ENCODE measurements around the gene GPATCH8. TPM values are rescaled to one million over a fixed set of nuclear protein-coding genes. Genes with fewer than 3 reads are reported as not detected.
"Not testable (repeated sequence)": the region's sequence is repeated elsewhere in the genome, so short reads cannot be mapped to it uniquely, and the experiment has no call there.

The GPATCH8 gene
- total RNA-seq, 2 experiments from 2014 or later = 76.0 to 76.9 TPM

GRCh38 chr17:44506939-44507604, 3.9 kb upstream of the GPATCH8 start:
- Mint-ChIP-seq H3K4me1 (ENCODE audit: low read depth) (peaks cover 18% of the 10 kb centered on the region), H3K36me3 (ENCODE audit: low read depth) (peaks cover 15% of the 10 kb centered on the region), H3K4me3 (peak overlapping the region; percentile 21), H3K27me3 (peaks cover 18% of the 10 kb centered on the region)
- H3K27ac ChIP-seq (ENCODE audit: low read depth in 1 of 2, low read length in 2 of 2); H3K9me3 Mint-ChIP-seq; ATAC-seq (ENCODE audit: poor library complexity); H3K9me3 ChIP-seq (ENCODE audit: control insufficient read depth in 1 of 2, insufficient read depth in 1 of 2, low read length in 2 of 2); H3K27ac Mint-ChIP-seq; H3K36me3 ChIP-seq (ENCODE audit: insufficient read depth, low read length); H3K27me3 ChIP-seq (ENCODE audit: control insufficient read depth in 1 of 2, insufficient read depth in 2 of 2, low read length in 2 of 2); DNase-seq; POLR2A ChIA-PET; H3K4me3 ChIP-seq (ENCODE audit: low read length): not testable (repeated sequence)
- CTCF ChIA-PET = interaction anchor here (0.6 kb wide), 1 partner anchor 15 kb away, joined by 3 read pairs; no protein-coding TSS in a partner anchor
- intact Hi-C loops (cut with DNase I, micrococcal nuclease) = loop anchor here in 1 of 2 experiments (10.0 kb wide), 1 partner anchor 732 kb away; the partner anchor contains the start of gene DUSP3
- H3K4me1 ChIP-seq (ENCODE audit: insufficient read depth, low read length) = peaks cover 11% of the 10 kb centered on the region

GRCh38 chr17:44502598-44503146, 534 bp downstream of the GPATCH8 start:
- peaks cover 25% of the 10 kb centered on the region for H3K4me1 ChIP-seq (ENCODE audit: insufficient read depth, low read length)
- Mint-ChIP-seq H3K27me3 (peaks cover 12% of the 10 kb centered on the region), H3K4me3 (peak overlapping the region; percentile 91), H3K27ac (peak overlapping the region; percentile 94), H3K9me3 (no peaks in the 10 kb centered on the region), H3K36me3 (ENCODE audit: low read depth) (peaks cover 22% of the 10 kb centered on the region), H3K4me1 (ENCODE audit: low read depth) (peaks cover 60% of the 10 kb centered on the region)
- CTCF ChIA-PET = no interaction called here
- peaks cover 0 to 3% of the 10 kb centered on the region in 2 experiments for H3K27me3 ChIP-seq (ENCODE audit: control insufficient read depth in 1 of 2, insufficient read depth in 2 of 2, low read length in 2 of 2)
- intact Hi-C loops (cut with DNase I, micrococcal nuclease) = loop anchor here in 1 of 2 experiments (2.0 to 10.0 kb wide), 2 partner anchors 488 to 728 kb away; partner anchors contain the start of genes DUSP3 and TMEM101
- peak in 1 of 14 experiments; percentile 18 for DNase-seq
- no peak for TF ChIP-seq CTCF (IDR thresholded peaks at IDR 0.05)
- peak overlapping the region; percentile 80 to 91 for H3K27ac ChIP-seq (ENCODE audit: low read depth in 1 of 2, low read length in 2 of 2)
- H3K4me3 ChIP-seq (ENCODE audit: low read length) = peak overlapping the region; percentile 95
- POLR2A ChIA-PET = interaction anchor here (0.7 to 1.5 kb wide), 9 partner anchors 17 to 1019 kb away, joined by 3 to 5 read pairs (median 3); partner anchors contain the start of genes DHX8 and HDAC5
- H3K36me3 ChIP-seq (ENCODE audit: insufficient read depth, low read length) = no peaks in the 10 kb centered on the region
- no peaks in the 10 kb centered on the region for H3K9me3 ChIP-seq (ENCODE audit: control insufficient read depth in 1 of 2, insufficient read depth in 1 of 2, low read length in 2 of 2)
- no peak for ATAC-seq (ENCODE audit: poor library complexity)

- Mint-ChIP-seq H3K4me3 (peak overlapping the region; percentile 91), H3K36me3 (ENCODE audit: low read depth) (peaks cover 22% of the 10 kb centered on the region), H3K9me3 (no peaks in the 10 kb centered on the region), H3K4me1 (ENCODE audit: low read depth) (peaks cover 64% of the 10 kb centered on the region), H3K27ac (peak overlapping the region; percentile 94), H3K27me3 (peaks cover 9% of the 10 kb centered on the region)
- POLR2A ChIA-PET = no interaction called here
- Histone ChIP-seq H3K27ac (ENCODE audit: low read depth in 1 of 2, low read length in 2 of 2) (no peak overlapping the region), H3K9me3 (ENCODE audit: control insufficient read depth in 1 of 2, insufficient read depth in 1 of 2, low read length in 2 of 2) (no peaks in the 10 kb centered on the region), H3K4me1 (ENCODE audit: insufficient read depth, low read length) (peaks cover 32% of the 10 kb centered on the region), H3K4me3 (ENCODE audit: low read length) (peak overlapping the region; percentile 95), H3K36me3 (ENCODE audit: insufficient read depth, low read length) (no peaks in the 10 kb centered on the region), H3K27me3 (ENCODE audit: control insufficient read depth in 1 of 2, insufficient read depth in 2 of 2, low read length in 2 of 2) (peaks cover 0 to 3% of the 10 kb centered on the region in 2 experiments)
- ATAC-seq (ENCODE audit: poor library complexity) (no peak), DNase-seq (peak in 1 of 14 experiments; percentile 8)
- TF ChIP-seq CTCF (IDR thresholded peaks at IDR 0.05) = no peak
- CTCF ChIA-PET = no interaction called here
- intact Hi-C loops (cut with DNase I, micrococcal nuclease) = loop anchor here in 1 of 2 experiments (2.0 to 10.0 kb wide), 2 partner anchors 487 to 727 kb away; partner anchors contain the start of genes DUSP3 and TMEM101
Measured at GRCh38 chr17:44501866-44502375, 1.3 kb downstream of the GPATCH8 start.
